SK-N-MC (cell line): ENCODE data around the gene GSS.

Experiments
- DNase-seq: peaks from one replicate; pipeline ENCODE4 v3.0.0-alpha.2; 2011; ENCODE audit warnings: low read depth, low spot score
- H3K27ac ChIP-seq: fragments of 200-600 bp; sonication (generic); 2 replicates; pipeline ENCODE4 v1.5.1; 2016; ENCODE audit warnings: mixed run types
- H3K36me3 ChIP-seq: fragments of 200-600 bp; sonication (generic); 2 replicates; pipeline ENCODE4 v1.6.1; 2017; ENCODE audit warnings: antibody characterized with exemption, low read length, mixed read lengths; ENCODE audit not compliant: insufficient read depth
- H3K4me3 ChIP-seq: fragments of 200-600 bp; sonication (generic); 2 replicates; pipeline ENCODE4 v1.5.1; 2016
- H3K9ac ChIP-seq: fragments of 200-600 bp; sonication (generic); 2 replicates; pipeline ENCODE4 v1.8.0; 2017; ENCODE audit warnings: mixed run types, mixed read lengths; ENCODE audit not compliant: insufficient read length
- H3K9me3 ChIP-seq: fragments of 200-600 bp; sonication (generic); 2 replicates; pipeline ENCODE4 v1.6.1; 2017; ENCODE audit warnings: low read depth, mild to moderate bottlenecking, antibody characterized with exemption, low read length, moderate library complexity, mixed read lengths
- EZH2 ChIP-seq: fragments of 200-600 bp; sonication (generic); IDR thresholded peaks from one replicate; pipeline ENCODE4 v1.6.1; 2017; ENCODE audit warnings: antibody characterized with exemption
- FOXP2 ChIP-seq: optimal IDR thresholded peaks from 2 replicates; pipeline ENCODE3; 2011; ENCODE audit warnings: mild to moderate bottlenecking, moderate library complexity; ENCODE audit not compliant: insufficient read depth; ENCODE audit errors: extremely low read length, control extremely low read depth
- POLR2AphosphoS5 ChIP-seq: IDR thresholded peaks from 2 replicates; pipeline ENCODE4 v1.6.1; 2012; ENCODE audit warnings: mild to moderate bottlenecking, low read depth, low read length, borderline replicate concordance

GSS gene

GRCh38 chr20:34989670-34990069 is 34.1 kb upstream of the GSS start:
- Histone ChIP-seq H3K36me3 (no peaks in the 10 kb centered on the region), H3K27ac (no peak overlapping the region), H3K9me3 (no peaks in the 10 kb centered on the region), H3K9ac (no peak overlapping the region), H3K4me3 (no peak overlapping the region)
- no peak for DNase-seq
- TF ChIP-seq FOXP2 (no peak), EZH2 (no peak), POLR2AphosphoS5 (no peak)

- no peaks in the 10 kb centered on the region for H3K9me3 ChIP-seq
- H3K4me3 ChIP-seq: no peak overlapping the region
- no peak for DNase-seq
- H3K36me3 ChIP-seq: no peaks in the 10 kb centered on the region
- no peak overlapping the region for H3K27ac ChIP-seq
- no peak overlapping the region for H3K9ac ChIP-seq
- no peak for TF ChIP-seq EZH2
- TF ChIP-seq POLR2AphosphoS5: no peak
- TF ChIP-seq FOXP2: no peak
Observed at GRCh38 chr20:34989118-34989517, 33.5 kb upstream of the GSS start.

DNA sequence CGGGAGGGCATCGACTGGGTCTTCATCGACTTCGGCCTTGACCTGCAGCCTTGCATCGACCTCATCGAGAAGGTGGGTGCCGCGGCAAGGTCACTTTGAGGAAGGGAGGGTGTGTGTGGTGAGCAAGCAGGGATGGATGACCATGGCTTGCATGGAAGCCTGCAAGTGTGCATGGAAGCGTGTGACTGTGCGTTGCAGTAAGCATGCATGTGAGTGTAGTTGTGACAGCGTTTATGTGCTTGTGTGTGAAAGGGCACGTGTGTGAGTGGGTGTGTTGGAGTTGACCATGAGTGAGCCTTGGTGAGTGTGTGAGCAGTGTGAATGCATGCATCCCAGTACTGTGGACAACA is 32.6 kb upstream of the GSS start:
- Histone ChIP-seq H3K9ac (no peak overlapping the region), H3K36me3 (no peaks in the 10 kb centered on the region), H3K4me3 (no peak overlapping the region), H3K27ac (no peak overlapping the region), H3K9me3 (no peaks in the 10 kb centered on the region)
- DNase-seq: no peak
- no peak for TF ChIP-seq POLR2AphosphoS5
- TF ChIP-seq FOXP2: no peak
- no peak for TF ChIP-seq EZH2

DNA sequence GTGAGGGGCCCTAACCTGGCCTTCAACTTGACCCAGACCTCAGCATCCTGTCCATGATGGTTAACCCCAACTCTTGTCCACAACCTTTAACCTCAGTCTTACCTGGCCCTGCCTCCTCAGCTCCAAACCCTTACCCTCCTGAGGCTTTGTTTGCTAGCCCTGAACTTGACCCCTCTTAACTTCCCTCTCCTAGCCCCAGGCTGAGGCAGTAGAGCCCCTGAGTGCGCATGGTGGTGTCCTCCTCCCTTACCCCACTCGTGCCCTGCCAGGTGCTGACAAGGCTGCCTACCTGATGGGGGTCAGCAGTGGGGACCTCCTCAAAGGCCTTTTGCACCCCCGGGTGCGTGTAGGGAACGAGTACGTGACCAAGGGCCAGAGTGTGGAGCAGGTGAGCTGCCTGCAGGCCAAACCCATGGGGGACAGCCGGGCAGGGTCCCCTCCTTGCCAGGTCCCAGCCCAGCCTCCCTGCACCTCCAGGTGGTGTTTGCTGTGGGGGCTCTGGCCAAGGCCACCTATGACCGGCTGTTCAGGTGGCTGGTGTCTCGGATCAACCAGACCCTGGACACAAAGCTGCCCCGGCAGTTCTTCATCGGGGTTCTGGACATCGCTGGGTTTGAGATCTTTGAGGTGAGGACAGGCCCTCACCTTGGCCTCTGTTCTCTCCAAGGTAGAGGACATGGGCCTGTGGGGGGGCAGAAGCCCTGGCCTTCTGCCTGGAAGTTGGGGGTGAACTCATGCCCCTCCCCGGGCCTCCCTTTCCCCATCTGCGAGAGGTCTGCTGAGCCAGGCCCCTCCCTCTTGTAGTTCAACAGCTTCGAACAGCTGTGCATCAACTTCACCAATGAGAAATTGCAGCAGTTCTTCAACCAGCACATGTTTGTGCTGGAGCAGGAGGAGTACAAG is 31.9 kb upstream of the GSS start:
- no peak for TF ChIP-seq EZH2
- no peak for TF ChIP-seq POLR2AphosphoS5
- TF ChIP-seq FOXP2: no peak
- no peak overlapping the region for H3K9ac ChIP-seq

GRCh38 chr20:34986311-34987287 is 31.0 kb upstream of the GSS start:
- Histone ChIP-seq H3K27ac (no peak overlapping the region), H3K4me3 (no peak overlapping the region), H3K9ac (no peak overlapping the region), H3K36me3 (no peaks in the 10 kb centered on the region), H3K9me3 (no peaks in the 10 kb centered on the region)
- TF ChIP-seq FOXP2 (no peak), POLR2AphosphoS5 (no peak), EZH2 (no peak)
- no peak for DNase-seq

More for the DNA sequence above, 31.9 kb upstream of the GSS start:
- Histone ChIP-seq H3K27ac (no peak overlapping the region), H3K9me3 (no peaks in the 10 kb centered on the region), H3K36me3 (no peaks in the 10 kb centered on the region), H3K4me3 (no peak overlapping the region)
- DNase-seq: no peak

DNA sequence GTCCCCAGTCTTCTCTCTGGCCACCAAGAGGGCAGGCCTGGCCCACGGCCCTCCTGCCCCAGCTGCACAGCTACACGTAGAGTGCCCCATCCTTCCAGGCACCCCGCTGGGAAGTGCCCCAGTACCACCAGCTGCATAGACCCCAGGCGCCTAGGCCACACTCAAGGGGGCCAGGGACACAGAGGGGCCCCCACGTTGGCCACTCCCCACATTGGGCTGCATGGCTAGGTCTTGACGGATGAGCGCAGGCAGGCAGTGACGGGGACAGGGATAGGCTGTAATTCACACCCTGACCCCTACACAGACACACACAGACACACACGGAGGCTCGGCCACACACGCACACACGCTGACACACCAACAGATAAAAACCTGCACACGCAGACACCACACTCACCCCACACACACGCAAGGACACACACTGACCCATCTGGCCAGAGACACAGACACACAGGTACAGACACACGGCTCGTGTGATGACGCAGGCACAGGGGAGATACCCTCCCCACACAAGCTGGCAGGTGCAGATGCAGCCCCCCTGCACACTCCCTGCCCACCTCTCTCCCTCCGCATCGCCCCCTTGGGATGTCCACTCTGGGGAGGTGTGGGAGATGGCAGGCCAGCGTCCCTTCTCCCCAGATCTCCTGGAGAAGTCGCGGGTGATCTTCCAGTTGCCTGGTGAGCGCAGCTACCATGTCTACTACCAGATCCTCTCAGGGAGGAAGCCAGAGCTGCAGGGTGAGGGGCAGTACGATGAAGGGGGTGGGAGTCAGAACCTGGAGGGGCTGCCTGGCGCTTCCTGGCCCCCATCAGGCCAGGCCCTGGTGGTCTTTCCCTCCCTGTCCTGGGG is 30.1 kb upstream of the GSS start:
- H3K9me3 ChIP-seq: no peaks in the 10 kb centered on the region
- no peaks in the 10 kb centered on the region for H3K36me3 ChIP-seq
- H3K4me3 ChIP-seq: no peak overlapping the region
- no peak for DNase-seq
- H3K9ac ChIP-seq: no peak overlapping the region
- no peak for TF ChIP-seq EZH2
- TF ChIP-seq FOXP2: no peak
- TF ChIP-seq POLR2AphosphoS5: no peak
- no peak overlapping the region for H3K27ac ChIP-seq

DNA sequence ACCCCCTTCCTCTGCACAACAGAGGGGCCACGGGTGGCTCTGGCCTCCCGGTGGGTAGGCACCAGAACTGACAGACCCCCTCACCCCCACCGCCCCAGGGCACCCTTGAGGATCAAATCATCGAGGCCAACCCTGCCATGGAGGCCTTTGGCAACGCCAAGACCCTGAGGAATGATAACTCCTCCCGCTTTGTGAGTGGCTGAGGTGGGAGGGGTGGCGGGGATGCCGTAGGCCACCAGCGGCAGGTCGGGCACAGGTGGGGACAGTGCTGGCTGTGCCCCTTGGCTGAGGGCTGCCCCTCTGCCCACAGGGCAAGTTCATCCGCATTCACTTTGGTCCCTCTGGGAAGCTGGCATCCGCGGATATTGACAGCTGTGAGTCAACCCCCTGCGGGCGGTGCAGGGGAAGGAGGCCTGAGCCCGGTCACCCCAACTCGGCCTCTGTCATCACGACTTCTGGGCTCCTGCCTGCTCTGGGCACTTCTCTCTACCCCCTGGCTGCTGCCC is 29.2 kb upstream of the GSS start:
- Histone ChIP-seq H3K9ac (no peak overlapping the region), H3K4me3 (no peak overlapping the region), H3K9me3 (no peaks in the 10 kb centered on the region), H3K36me3 (no peaks in the 10 kb centered on the region), H3K27ac (no peak overlapping the region)
- no peak for DNase-seq
- TF ChIP-seq FOXP2: no peak
- TF ChIP-seq POLR2AphosphoS5: no peak
- no peak for TF ChIP-seq EZH2
